GM19328 (cell line): ENCODE measurements around the gene CMIP.
"Not testable (repeated sequence)": the region's sequence is repeated elsewhere in the genome, so short reads cannot be mapped to it uniquely, and the experiment has no call there.

Source experiments
- ATAC-seq: cut with Tn5 transposase; IDR thresholded peaks from one replicate; pipeline ENCODE4 v1.9.1; 2021; ENCODE audit warnings: mild to moderate bottlenecking, moderate library complexity; ENCODE audit not compliant: unreplicated experiment

The CMIP gene

GRCh38 chr16:81562926-81563325 is 118.3 kb downstream of the CMIP start:
- no peak for ATAC-seq

- ATAC-seq: no peak
Observed at GRCh38 chr16:81564421-81564911, 119.9 kb downstream of the CMIP start.

- no peak for ATAC-seq
Observed at GRCh38 chr16:81565321-81566028, 120.9 kb downstream of the CMIP start.

- no peak for ATAC-seq
Observed at GRCh38 chr16:81566086-81567007, 121.7 kb downstream of the CMIP start.

- no peak for ATAC-seq
Observed at GRCh38 chr16:81567087-81567486, 122.5 kb downstream of the CMIP start.

- ATAC-seq: no peak
Observed at GRCh38 chr16:81567987-81568748, 123.6 kb downstream of the CMIP start.

GRCh38 chr16:81568749-81569087 is 124.1 kb downstream of the CMIP start:
- no peak for ATAC-seq

GRCh38 chr16:81569361-81570034 is 124.9 kb downstream of the CMIP start:
- no peak for ATAC-seq

GRCh38 chr16:81570151-81570846 is 125.7 kb downstream of the CMIP start:
- ATAC-seq: no peak

GRCh38 chr16:81571175-81571574 is 126.6 kb downstream of the CMIP start:
- no peak for ATAC-seq

- no peak for ATAC-seq
Observed at GRCh38 chr16:81571592-81572385, 127.2 kb downstream of the CMIP start.

- no peak for ATAC-seq
Observed at GRCh38 chr16:81572386-81573144, 128.0 kb downstream of the CMIP start.

GRCh38 chr16:81573533-81574020 is 129.0 kb downstream of the CMIP start:
- no peak for ATAC-seq

- ATAC-seq: no peak
Observed at GRCh38 chr16:81574168-81574567, 129.6 kb downstream of the CMIP start.

- no peak for ATAC-seq
Observed at GRCh38 chr16:81575307-81575706, 130.7 kb downstream of the CMIP start.

GRCh38 chr16:81575834-81576233 is 131.2 kb downstream of the CMIP start:
- no peak for ATAC-seq

GRCh38 chr16:81576696-81577095 is 132.1 kb downstream of the CMIP start:
- ATAC-seq: no peak

- ATAC-seq: not testable (repeated sequence)
Observed at GRCh38 chr16:81577272-81577671, 132.7 kb downstream of the CMIP start.
